ENCODE measurements around the gene TMEM42. TPM values are rescaled to one million over a fixed set of nuclear protein-coding genes. Genes with fewer than 3 reads are reported as not detected.

The TMEM42 gene
- total RNA-seq, 1 experiment from 2014 or later, result 11.8 TPM

DNA sequence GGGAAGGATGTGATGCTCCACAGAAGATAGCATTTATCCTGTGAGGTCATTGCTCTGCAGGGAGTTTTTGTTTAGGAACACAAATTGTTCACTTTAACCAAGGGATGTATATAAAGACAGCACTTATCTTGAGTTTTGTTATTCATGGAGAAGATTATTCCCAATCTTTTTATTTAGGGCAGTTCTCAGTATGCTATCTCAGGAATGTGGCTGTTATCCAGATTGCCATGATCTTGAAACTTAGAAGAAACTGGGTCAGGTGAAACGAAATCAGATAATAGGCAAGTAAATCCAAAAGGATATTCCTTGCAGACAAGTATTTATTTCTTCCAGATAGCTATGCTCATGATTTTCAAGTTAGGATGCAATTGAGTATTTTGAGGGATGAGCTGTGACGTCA is 19.3 kb upstream of the TMEM42 start:
- no peak overlapping the region for H3K9ac ChIP-seq (ENCODE audit: extremely low read depth, insufficient read length, low read length)
- H3K79me1 ChIP-seq (ENCODE audit: insufficient read depth, low read depth, low read length, poor library complexity, severe bottlenecking), result no peaks in the 10 kb centered on the region
- H3K27ac ChIP-seq (ENCODE audit: insufficient read length, low read depth, low read length), result no peak overlapping the region
- DNase-seq, result no peak
- no peak overlapping the region for H2BK120ac ChIP-seq (ENCODE audit: low read depth, low read length, poor library complexity, severe bottlenecking)
- H4K91ac ChIP-seq (ENCODE audit: insufficient read length, low read depth, low read length), result no peak overlapping the region
- H4K20me1 ChIP-seq (ENCODE audit: control insufficient read depth, insufficient read depth, insufficient read length), result no peaks in the 10 kb centered on the region
- no peak overlapping the region for H4K5ac ChIP-seq (ENCODE audit: insufficient read length, low read depth, low read length)
- no peaks in the 10 kb centered on the region for H3K9me3 Mint-ChIP-seq
- H3K14ac ChIP-seq (ENCODE audit: insufficient read depth, low read length), result no peak overlapping the region
- no peaks in the 10 kb centered on the region for H3K27me3 ChIP-seq (ENCODE audit: insufficient read depth, low read length)
- H3K27me3 Mint-ChIP-seq (ENCODE audit: low read depth), result no peaks in the 10 kb centered on the region
- TF ChIP-seq, protein P1, sequence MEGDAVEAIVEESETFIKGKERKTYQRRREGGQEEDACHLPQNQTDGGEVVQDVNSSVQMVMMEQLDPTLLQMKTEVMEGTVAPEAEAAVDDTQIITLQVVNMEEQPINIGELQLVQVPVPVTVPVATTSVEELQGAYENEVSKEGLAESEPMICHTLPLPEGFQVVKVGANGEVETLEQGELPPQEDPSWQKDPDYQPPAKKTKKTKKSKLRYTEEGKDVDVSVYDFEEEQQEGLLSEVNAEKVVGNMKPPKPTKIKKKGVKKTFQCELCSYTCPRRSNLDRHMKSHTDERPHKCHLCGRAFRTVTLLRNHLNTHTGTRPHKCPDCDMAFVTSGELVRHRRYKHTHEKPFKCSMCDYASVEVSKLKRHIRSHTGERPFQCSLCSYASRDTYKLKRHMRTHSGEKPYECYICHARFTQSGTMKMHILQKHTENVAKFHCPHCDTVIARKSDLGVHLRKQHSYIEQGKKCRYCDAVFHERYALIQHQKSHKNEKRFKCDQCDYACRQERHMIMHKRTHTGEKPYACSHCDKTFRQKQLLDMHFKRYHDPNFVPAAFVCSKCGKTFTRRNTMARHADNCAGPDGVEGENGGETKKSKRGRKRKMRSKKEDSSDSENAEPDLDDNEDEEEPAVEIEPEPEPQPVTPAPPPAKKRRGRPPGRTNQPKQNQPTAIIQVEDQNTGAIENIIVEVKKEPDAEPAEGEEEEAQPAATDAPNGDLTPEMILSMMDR (conservative IDR thresholded peaks at IDR 0.05), result no peak
- no peak overlapping the region for H2BK12ac ChIP-seq (ENCODE audit: insufficient read length, low read depth, low read length)
- H2BK20ac ChIP-seq (ENCODE audit: low read depth, low read length, poor library complexity, severe bottlenecking), result no peak overlapping the region
- H3K56ac ChIP-seq (ENCODE audit: insufficient read length, low read depth, low read length), result no peak overlapping the region
- no peak overlapping the region for H3K4me3 Mint-ChIP-seq
- no peaks in the 10 kb centered on the region for H3K79me2 ChIP-seq (ENCODE audit: insufficient read depth, low read length)
- H3K4me1 Mint-ChIP-seq, result no peaks in the 10 kb centered on the region
- H2AK5ac ChIP-seq (ENCODE audit: insufficient read length, low read length), result no peak overlapping the region
- H3K4me1 ChIP-seq (ENCODE audit: insufficient read depth, low read length), result no peaks in the 10 kb centered on the region
- no peak overlapping the region for H2BK15ac ChIP-seq (ENCODE audit: low read depth, low read length)
- H3T11ph ChIP-seq (ENCODE audit: low read length), result no peak overlapping the region
- no peak overlapping the region for H3K18ac ChIP-seq (ENCODE audit: insufficient read length, low read depth, low read length)
- no peak overlapping the region for H2BK5ac ChIP-seq (ENCODE audit: insufficient read length, low read length)
- no CpG with 5 or more reads among the region's 2 CpGs for WGBS (ENCODE audit: extremely low coverage, insufficient read length, low lambda C conversion rate)
- no peak overlapping the region for H3K4me2 ChIP-seq (ENCODE audit: insufficient read depth, insufficient read length, low read length)
- no peaks in the 10 kb centered on the region for H3K23me2 ChIP-seq (ENCODE audit: insufficient read length, low read depth, low read length, poor library complexity, severe bottlenecking)
- no peak overlapping the region for H2AFZ ChIP-seq (ENCODE audit: low read length)
- peaks cover 26 to 80% (median 70%) of the 10 kb centered on the region in 3 experiments for H3K36me3 Mint-ChIP-seq (ENCODE audit: insufficient read depth in 1 of 3, low read depth in 3 of 3)
- H4K8ac ChIP-seq (replicated peaks; ENCODE audit: insufficient read length, low read depth, low read length), result no peak overlapping the region
- H3K4ac ChIP-seq (ENCODE audit: low read depth, low read length), result no peak overlapping the region
- H3K9me3 ChIP-seq (ENCODE audit: control insufficient read depth, low read depth, low read length), result no peaks in the 10 kb centered on the region
- no peak overlapping the region for H3K27ac Mint-ChIP-seq
- no peak overlapping the region for H3K23ac ChIP-seq (ENCODE audit: insufficient read length, low read depth, low read length)
